Measurements from ENCODE around the gene RRAS2.

GRCh38 chr11:14258221-14258935, 100.6 kb downstream of the RRAS2 start:
- TF ChIP-seq SUZ12 (IDR thresholded peaks at IDR 0.05; ENCODE audit: extremely low read depth, insufficient read depth, insufficient read length) (no peak), YY1 (IDR thresholded peaks at IDR 0.05; ENCODE audit: insufficient read depth, insufficient read length) (no peak)

Measured in NT2/D1 (cell line).